Measurements from ENCODE around the gene ERO1A. TPM values are rescaled to one million over a fixed set of nuclear protein-coding genes. Genes with fewer than 3 reads are reported as not detected.

ERO1A gene
- total and polyA plus RNA-seq, 9 of the 15 experiments (the other 6 are each of a cell fraction or from before 2014, with no cell fraction given) = 11.0 to 46.2 (median 27.6) TPM

DNA sequence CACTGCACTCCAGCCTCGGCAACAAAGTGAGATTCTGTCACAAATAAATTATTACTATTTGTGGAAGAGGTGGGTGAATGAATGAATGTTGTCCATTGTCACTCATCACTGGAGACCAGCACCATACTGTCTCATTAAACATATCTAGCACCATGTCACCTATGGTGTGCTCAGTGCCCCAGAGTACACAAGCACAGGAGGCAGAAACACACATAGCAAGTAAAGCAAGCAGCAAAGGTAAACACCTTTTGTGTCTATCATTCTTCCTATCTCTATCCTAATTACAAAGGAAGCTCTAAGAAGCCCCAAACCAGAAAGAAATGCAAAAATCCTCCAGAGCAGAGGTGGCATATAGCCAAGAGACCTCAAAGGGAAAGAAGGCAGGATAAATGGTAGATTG, 9.2 kb downstream of the ERO1A start:
- CTCF ChIA-PET (ENCODE audit: low intra/inter-chr PET ratio) = no interaction called here

More for the DNA sequence above, 9.2 kb downstream of the ERO1A start:
- Histone ChIP-seq H4K20me1 (replicated peaks; ENCODE audit: control insufficient read depth, insufficient read depth, low read length) (peaks cover 18% of the 10 kb centered on the region), H3K9ac (ENCODE audit: insufficient read depth in 1 of 2, low read depth in 2 of 2, low read length in 2 of 2) (no peak overlapping the region), H3K27me3 (ENCODE audit: control insufficient read depth in 2 of 2, insufficient read depth in 2 of 2, low read length in 2 of 2) (no peaks in the 10 kb centered on the region), H3K9me3 (replicated peaks; ENCODE audit: control insufficient read depth, insufficient read depth, low read depth, low read length) (no peaks in the 10 kb centered on the region), H3K79me2 (ENCODE audit: control insufficient read depth, insufficient read depth, low read length) (peaks cover 74% of the 10 kb centered on the region), H3K36me3 (ENCODE audit: control insufficient read depth, insufficient read depth, low read length) (peaks cover 8% of the 10 kb centered on the region; the same call in 1 of the 3 replicates), H2AFZ (ENCODE audit: low read depth, low read length) (no peak overlapping the region), H3K4me2 (ENCODE audit: insufficient read depth, low read length) (no peak overlapping the region), H3K9me1 (ENCODE audit: control insufficient read depth, insufficient read depth, low read length) (no peaks in the 10 kb centered on the region), H3K27ac (ENCODE audit: extremely low read depth, low read depth, low read length) (no peak overlapping the region), H3K4me3 (no peak overlapping the region), H3K4me1 (replicated peaks in 1 of 2; ENCODE audit: control insufficient read depth in 2 of 2, insufficient read depth in 2 of 2, low read length in 2 of 2) (peaks cover 0 to 11% of the 10 kb centered on the region in 2 experiments; a peak in 3 of 5 replicates)
- FAIRE-seq (no peak), DNase-seq (ENCODE audit: extremely low read depth in 1 of 4, low spot score in 3 of 4) (no peak), ATAC-seq (peak; percentile 50)
- BruUV-seq (replicated peaks) = no TSS peak
- POLR2A ChIA-PET = interaction anchor here (0.6 to 1.2 kb wide), 2 partner anchors 74 to 453 kb away, joined by 3 to 4 read pairs; no protein-coding TSS in a partner anchor
- 80% methylated on average over 1 of the region's 1 CpG for WGBS (ENCODE audit: insufficient coverage, low coverage, missing lambda C conversion rate)
- TF ChIP-seq CREM (IDR thresholded peaks at IDR 0.05; ENCODE audit: low read depth) (no peak), ARID2 (IDR thresholded peaks at IDR 0.05) (no peak), ASH1L (IDR thresholded peaks at IDR 0.05; ENCODE audit: borderline replicate concordance, low read depth, partially characterized antibody) (no peak), RCOR1 (IDR thresholded peaks at IDR 0.05; ENCODE audit: borderline replicate concordance in 1 of 2, low read depth in 2 of 2, low read length in 2 of 2) (no peak), RUNX1 (IDR thresholded peaks at IDR 0.05; ENCODE audit: low read depth) (no peak), SMAD2 (IDR thresholded peaks at IDR 0.05; ENCODE audit: low read depth, low read length) (no peak), ZNF583 (CRISPR knock-in tag; IDR thresholded peaks at IDR 0.05) (no peak), DMBX1 (CRISPR knock-in tag; IDR thresholded peaks at IDR 0.05; ENCODE audit: borderline replicate concordance) (no peak), BDP1 (IDR thresholded peaks at IDR 0.05; ENCODE audit: insufficient read depth, insufficient read length) (no peak), ILF3 (IDR thresholded peaks at IDR 0.05; ENCODE audit: borderline replicate concordance) (no peak), RBM22 (IDR thresholded peaks at IDR 0.05; ENCODE audit: low read depth, low read length, poor library complexity, severe bottlenecking) (no peak)
- TF ChIP-seq, protein P1, sequence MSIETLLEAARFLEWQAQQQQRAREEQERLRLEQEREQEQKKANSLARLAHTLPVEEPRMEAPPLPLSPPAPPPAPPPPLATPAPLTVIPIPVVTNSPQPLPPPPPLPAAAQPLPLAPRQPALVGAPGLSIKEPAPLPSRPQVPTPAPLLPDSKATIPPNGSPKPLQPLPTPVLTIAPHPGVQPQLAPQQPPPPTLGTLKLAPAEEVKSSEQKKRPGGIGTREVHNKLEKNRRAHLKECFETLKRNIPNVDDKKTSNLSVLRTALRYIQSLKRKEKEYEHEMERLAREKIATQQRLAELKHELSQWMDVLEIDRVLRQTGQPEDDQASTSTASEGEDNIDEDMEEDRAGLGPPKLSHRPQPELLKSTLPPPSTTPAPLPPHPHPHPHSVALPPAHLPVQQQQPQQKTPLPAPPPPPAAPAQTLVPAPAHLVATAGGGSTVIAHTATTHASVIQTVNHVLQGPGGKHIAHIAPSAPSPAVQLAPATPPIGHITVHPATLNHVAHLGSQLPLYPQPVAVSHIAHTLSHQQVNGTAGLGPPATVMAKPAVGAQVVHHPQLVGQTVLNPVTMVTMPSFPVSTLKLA (conservative IDR thresholded peaks at IDR 0.05) = no peak
- TF ChIP-seq, protein P2, sequence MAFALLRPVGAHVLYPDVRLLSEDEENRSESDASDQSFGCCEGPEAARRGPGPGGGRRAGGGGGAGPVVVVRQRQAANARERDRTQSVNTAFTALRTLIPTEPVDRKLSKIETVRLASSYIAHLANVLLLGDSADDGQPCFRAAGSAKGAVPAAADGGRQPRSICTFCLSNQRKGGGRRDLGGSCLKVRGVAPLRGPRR (CRISPR knock-in tag; IDR thresholded peaks at IDR 0.05) = no peak
- in situ Hi-C loops (cut with MboI) = no loop called here
- intact Hi-C loops (cut with micrococcal nuclease) = no loop called here

Measured in K562 (cell line).